G401.6 (cell line): ENCODE measurements around the gene PRSS12.
A peak's percentile ranks its signal among the peaks of the same experiment; 100 is the strongest.
"Not testable (repeated sequence)": the region's sequence is repeated elsewhere in the genome, so short reads cannot be mapped to it uniquely, and the experiment has no call there.

Experiments
- FAIRE-seq: peaks from 2 replicates; lab custom pipeline; 2012; peaks lifted over from hg19 to GRCh38; lab: Jason Lieb, UNC

Gene PRSS12

GRCh38 chr4:118278473-118279274, 74.1 kb downstream of the PRSS12 start:
- FAIRE-seq = peak; percentile 96

GRCh38 chr4:118277243-118277642, 75.6 kb downstream of the PRSS12 start:
- FAIRE-seq = no peak

- no peak for FAIRE-seq
These were observed 76.2 kb downstream of the PRSS12 start for GRCh38 chr4:118276580-118276979.

- FAIRE-seq = no peak
These were observed 79.2 kb downstream of the PRSS12 start for GRCh38 chr4:118273642-118274041.

GRCh38 chr4:118271788-118272187, 81.0 kb downstream of the PRSS12 start:
- FAIRE-seq = no peak

GRCh38 chr4:118270492-118270891, 82.3 kb downstream of the PRSS12 start:
- FAIRE-seq = peak; percentile 96

- FAIRE-seq = no peak
These were observed 84.0 kb downstream of the PRSS12 start for GRCh38 chr4:118268780-118269179.

- not testable (repeated sequence) for FAIRE-seq
These were observed 86.7 kb downstream of the PRSS12 start for GRCh38 chr4:118266145-118266496.

GRCh38 chr4:118265312-118266144, 87.3 kb downstream of the PRSS12 start:
- FAIRE-seq = no peak

GRCh38 chr4:118264096-118264495, 88.7 kb downstream of the PRSS12 start:
- no peak for FAIRE-seq

- FAIRE-seq = no peak
These were observed 92.5 kb downstream of the PRSS12 start for GRCh38 chr4:118260309-118260708.

GRCh38 chr4:118259111-118259510, 93.7 kb downstream of the PRSS12 start:
- no peak for FAIRE-seq

- FAIRE-seq = no peak
These were observed 98.4 kb downstream of the PRSS12 start for GRCh38 chr4:118254368-118254767.

- no peak for FAIRE-seq
These were observed 102.9 kb downstream of the PRSS12 start for GRCh38 chr4:118249890-118250289.

GRCh38 chr4:118237531-118237930, 115.3 kb downstream of the PRSS12 start:
- no peak for FAIRE-seq

GRCh38 chr4:118235566-118236120, 117.2 kb downstream of the PRSS12 start:
- FAIRE-seq = no peak
